HEK293T (cell line): ENCODE results near the gene CD44.

Source experiments
- CTCF ChIA-PET: fragments of 350-600 bp; formaldehyde crosslinking; extraction: SDS; loops from one replicate; lab custom pipeline; 2021; ENCODE audit warnings: antibody characterized with exemption, inconsistent platforms; lab: Yijun Ruan, JAX
- POLR2A ChIA-PET: fragments of 350-600 bp; formaldehyde crosslinking; extraction: SDS; loops from one replicate; lab custom pipeline; 2020; ENCODE audit warnings: antibody characterized with exemption, inconsistent platforms; lab: Yijun Ruan, JAX
- DNase-seq: peaks from one replicate; pipeline ENCODE4 v3.0.0; 2012; ENCODE audit warnings: mixed read lengths; ENCODE audit errors: extremely low spot score
- ARNT ChIP-seq: fragments of 450-650 bp; IDR thresholded peaks from 2 replicates; pipeline ENCODE4 v1.6.1; 2017; ENCODE audit warnings: mild to moderate bottlenecking
- BHLHE40 ChIP-seq: fragments of 450-650 bp; IDR thresholded peaks from 2 replicates; pipeline ENCODE4 v1.6.1; 2016; ENCODE audit warnings: mild to moderate bottlenecking, moderate library complexity, borderline replicate concordance
- CTBP1 ChIP-seq: fragments of 450-650 bp; IDR thresholded peaks from 2 replicates; pipeline ENCODE4 v1.6.1; 2016; ENCODE audit warnings: borderline replicate concordance
- ELF4 ChIP-seq: fragments of 450-650 bp; IDR thresholded peaks from 2 replicates; pipeline ENCODE4 v1.6.1; 2017; ENCODE audit warnings: antibody characterized with exemption
- FOXA1 ChIP-seq: fragments of 450-650 bp; IDR thresholded peaks from 2 replicates; pipeline ENCODE4 v1.6.1; 2016; ENCODE audit warnings: mild to moderate bottlenecking
- FOXK2 ChIP-seq: fragments of 450-650 bp; IDR thresholded peaks from 2 replicates; pipeline ENCODE4 v1.6.1; 2016; ENCODE audit warnings: mild to moderate bottlenecking
- FOXM1 ChIP-seq: fragments of 450-650 bp; IDR thresholded peaks from 2 replicates; pipeline ENCODE4 v1.6.1; 2017; ENCODE audit warnings: mild to moderate bottlenecking, borderline replicate concordance
- HDGF ChIP-seq: fragments of 450-650 bp; IDR thresholded peaks from 2 replicates; pipeline ENCODE4 v1.6.1; 2017; ENCODE audit warnings: antibody characterized with exemption, borderline replicate concordance
- L3MBTL2 ChIP-seq: fragments of 450-650 bp; conservative IDR thresholded peaks from 2 replicates; pipeline ENCODE4 v1.6.1; 2016; ENCODE audit warnings: mild to moderate bottlenecking
- LEF1 ChIP-seq: fragments of 450-650 bp; IDR thresholded peaks from 2 replicates; pipeline ENCODE4 v1.6.1; 2017; ENCODE audit warnings: mild to moderate bottlenecking, borderline replicate concordance
- NFRKB ChIP-seq: fragments of 450-650 bp; IDR thresholded peaks from 2 replicates; pipeline ENCODE4 v1.6.1; 2016; ENCODE audit warnings: mild to moderate bottlenecking, moderate library complexity
- SP1 ChIP-seq: fragments of 450-650 bp; IDR thresholded peaks from 2 replicates; pipeline ENCODE4 v1.6.1; 2017
- SUZ12 ChIP-seq: fragments of 450-650 bp; IDR thresholded peaks from 2 replicates; pipeline ENCODE4 v1.6.1; 2016; ENCODE audit warnings: mild to moderate bottlenecking
- TARDBP ChIP-seq: fragments of 450-650 bp; IDR thresholded peaks from 2 replicates; pipeline ENCODE4 v1.6.1; 2016
- ZNF384 ChIP-seq: fragments of 450-650 bp; IDR thresholded peaks from 2 replicates; pipeline ENCODE4 v1.6.1; 2016
- TF ChIP-seq, protein P1 (sequence below): fragments of 450-650 bp; IDR thresholded peaks from 2 replicates; pipeline ENCODE4 v1.6.1; 2016

Gene CD44

DNA sequence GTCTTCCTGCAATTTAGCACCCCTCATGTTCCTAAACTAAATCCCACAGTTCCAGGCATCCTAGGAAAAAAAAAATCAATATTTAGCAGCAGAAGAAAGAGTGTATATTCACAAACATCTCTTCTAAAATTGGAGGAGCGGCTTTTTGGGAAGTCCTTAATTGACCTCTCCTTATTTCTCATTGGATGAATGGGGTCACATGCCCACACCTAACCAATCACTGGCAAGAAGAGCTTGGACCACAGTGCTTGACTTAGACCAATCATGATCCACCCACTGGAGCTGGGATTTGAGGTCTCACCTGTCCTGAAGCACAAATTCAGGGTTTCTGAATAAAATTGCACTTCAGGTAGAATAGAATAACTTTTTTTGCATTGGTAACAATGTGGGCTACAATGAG is 16.0 kb downstream of the CD44 start:
- DNase-seq, result no peak
- CTCF ChIA-PET, result interaction anchor here (0.7 kb wide), 1 partner anchor 258 kb away, joined by 4 read pairs; no protein-coding TSS in a partner anchor
- TF ChIP-seq, protein P1, sequence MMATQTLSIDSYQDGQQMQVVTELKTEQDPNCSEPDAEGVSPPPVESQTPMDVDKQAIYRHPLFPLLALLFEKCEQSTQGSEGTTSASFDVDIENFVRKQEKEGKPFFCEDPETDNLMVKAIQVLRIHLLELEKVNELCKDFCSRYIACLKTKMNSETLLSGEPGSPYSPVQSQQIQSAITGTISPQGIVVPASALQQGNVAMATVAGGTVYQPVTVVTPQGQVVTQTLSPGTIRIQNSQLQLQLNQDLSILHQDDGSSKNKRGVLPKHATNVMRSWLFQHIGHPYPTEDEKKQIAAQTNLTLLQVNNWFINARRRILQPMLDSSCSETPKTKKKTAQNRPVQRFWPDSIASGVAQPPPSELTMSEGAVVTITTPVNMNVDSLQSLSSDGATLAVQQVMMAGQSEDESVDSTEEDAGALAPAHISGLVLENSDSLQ, result no peak
- TF ChIP-seq BHLHE40 (no peak), L3MBTL2 (no peak), CTBP1 (no peak), FOXM1 (no peak)
- POLR2A ChIA-PET, result no interaction called here

DNA sequence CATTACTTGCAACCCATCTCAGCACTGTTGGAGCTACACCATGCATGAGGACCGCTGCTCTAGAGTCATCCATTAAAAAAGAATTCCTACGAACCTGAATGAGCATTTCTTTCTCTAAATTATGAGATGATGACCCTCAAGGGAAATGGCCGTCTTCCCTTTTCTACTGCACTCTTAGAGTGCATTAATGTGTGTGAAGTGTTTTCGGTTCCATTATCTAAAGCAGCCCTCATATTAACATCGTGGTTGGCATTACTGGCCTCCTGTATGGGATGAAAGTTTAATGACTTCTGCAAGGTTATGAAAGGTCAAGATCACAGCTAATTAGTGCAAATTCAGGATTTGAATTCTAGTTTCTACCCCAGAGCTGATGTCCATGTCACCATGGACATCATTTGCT is 16.7 kb downstream of the CD44 start:
- ChIA-PET CTCF (no interaction called here), POLR2A (no interaction called here)
- no peak for DNase-seq
- no peak for TF ChIP-seq ZNF384
- no peak for TF ChIP-seq TARDBP
- no peak for TF ChIP-seq ARNT
- no peak for TF ChIP-seq NFRKB
- no peak for TF ChIP-seq ELF4
- no peak for TF ChIP-seq L3MBTL2
- no peak for TF ChIP-seq BHLHE40
- no peak for TF ChIP-seq SUZ12
- TF ChIP-seq HDGF, result no peak
- TF ChIP-seq FOXK2, result no peak
- no peak for TF ChIP-seq FOXA1
- TF ChIP-seq, protein P1, result no peak
- no peak for TF ChIP-seq FOXM1
- no peak for TF ChIP-seq LEF1
- TF ChIP-seq CTBP1, result no peak
- no peak for TF ChIP-seq SP1

- no peak for DNase-seq
- ChIA-PET CTCF (no interaction called here), POLR2A (no interaction called here)
- TF ChIP-seq FOXA1 (no peak), ARNT (no peak), CTBP1 (no peak), SP1 (no peak), ZNF384 (no peak)
These were observed 19.1 kb downstream of the CD44 start for GRCh38 chr11:35157814-35158700.

- CTCF ChIA-PET, result interaction anchor here (0.6 kb wide), 1 partner anchor 1463 kb away, joined by 5 read pairs; no protein-coding TSS in a partner anchor
These were observed 19.9 kb downstream of the CD44 start for GRCh38 chr11:35158701-35159510.

GRCh38 chr11:35160246-35160824 is 21.4 kb downstream of the CD44 start:
- TF ChIP-seq L3MBTL2, result no peak
- no peak for TF ChIP-seq TARDBP
- no peak for DNase-seq
- ChIA-PET POLR2A (no interaction called here), CTCF (no interaction called here)

More at GRCh38 chr11:35158701-35159510, 19.9 kb downstream of the CD44 start:
- POLR2A ChIA-PET, result no interaction called here
- DNase-seq, result no peak
- TF ChIP-seq SP1, result no peak
- TF ChIP-seq LEF1, result no peak
- TF ChIP-seq FOXM1, result no peak
- no peak for TF ChIP-seq ARNT
- TF ChIP-seq L3MBTL2, result no peak
- TF ChIP-seq ELF4, result no peak
- TF ChIP-seq, protein P1, result no peak
- TF ChIP-seq NFRKB, result no peak
- TF ChIP-seq FOXK2, result no peak
- no peak for TF ChIP-seq ZNF384
- TF ChIP-seq SUZ12, result no peak
- no peak for TF ChIP-seq CTBP1
- TF ChIP-seq BHLHE40, result no peak
- TF ChIP-seq HDGF, result no peak
- TF ChIP-seq FOXA1, result no peak
- no peak for TF ChIP-seq TARDBP
